Colonic mucosa (tissue), 4 donors: ENCODE data around the gene WT1. TPM values are rescaled to one million over a fixed set of nuclear protein-coding genes. Genes with fewer than 3 reads are reported as not detected.

Experiments used
- DNase-seq: peaks from one replicate; pipeline ENCODE4 v3.0.0-alpha.2; 2020
- H3K27ac ChIP-seq: fragments of 200-600 bp; one replicate; pipeline ENCODE4 v1.8.0; 2021
- H3K27me3 ChIP-seq: fragments of 200-600 bp; one replicate; pipeline ENCODE4 v1.8.0; 2021
- H3K36me3 ChIP-seq: fragments of 200-600 bp; one replicate; pipeline ENCODE4 v1.8.0; 2021
- H3K4me1 ChIP-seq: fragments of 200-600 bp; one replicate; pipeline ENCODE4 v1.8.0; 2021; ENCODE audit warnings: mild to moderate bottlenecking
- H3K4me3 ChIP-seq: fragments of 200-600 bp; one replicate; pipeline ENCODE4 v1.8.0; 2021
- H3K9ac ChIP-seq, 2 donors: one replicate each; pipeline ENCODE4 v1.7.0; 2013; ENCODE audit warnings: control low read depth in 2 of 2, low read depth in 2 of 2, low read length in 2 of 2
- H3K9me3 ChIP-seq: fragments of 200-600 bp; one replicate; pipeline ENCODE4 v1.8.0; 2021
- CTCF ChIP-seq: fragments of 200-600 bp; IDR thresholded peaks from one replicate; pipeline ENCODE4 v1.8.0; 2022; ENCODE audit warnings: antibody characterized with exemption, mild to moderate bottlenecking
- intact Hi-C: fragments of 100-400 bp; cut with DNase I; formaldehyde crosslinking; loops from one replicate; pipeline ENCODE4 v1.14.1; 2022
- total RNA-seq, 2 donors: library from RNA; stranded (reverse); fragmentation: NEBNext Ultra II Directional in 1 of 2; extraction: Animal tissue kit (Norgen Biotek cat#: 25700) in 1 of 2; gene quantifications; one replicate each; pipeline ENCODE4 v1.2.1, GENCODE V29; 2021
- donor health status: healthy.
- donor health status: DM: no; HTN: no; CAD: no.
- donor health status: DM: no; HTN: no; CAD: no.

Gene WT1
- total RNA-seq, 2 donors from 2014 or later: 0.32 TPM; not detected in 1

GRCh38 chr11:32469791-32470190 lies 34.5 kb upstream of the WT1 start:
- H3K4me1 ChIP-seq: no peaks in the 10 kb centered on the region
- H3K27ac ChIP-seq: no peak overlapping the region
- no peaks in the 10 kb centered on the region for H3K9me3 ChIP-seq
- no peak for TF ChIP-seq CTCF
- DNase-seq: no peak
- no peak overlapping the region for H3K9ac ChIP-seq
- intact Hi-C loops: no loop called here
- no peak overlapping the region for H3K4me3 ChIP-seq
- no peaks in the 10 kb centered on the region for H3K36me3 ChIP-seq
- no peaks in the 10 kb centered on the region for H3K27me3 ChIP-seq

- DNase-seq: no peak
- H3K36me3 ChIP-seq: no peaks in the 10 kb centered on the region
- H3K4me1 ChIP-seq: no peaks in the 10 kb centered on the region
- no peaks in the 10 kb centered on the region for H3K27me3 ChIP-seq
- TF ChIP-seq CTCF: no peak
- H3K4me3 ChIP-seq: no peak overlapping the region
- intact Hi-C loops: no loop called here
- H3K27ac ChIP-seq: no peak overlapping the region
- H3K9ac ChIP-seq: no peak overlapping the region
- H3K9me3 ChIP-seq: no peaks in the 10 kb centered on the region
Observed at GRCh38 chr11:32466279-32466915, 31.1 kb upstream of the WT1 start.

- no peak overlapping the region for H3K27ac ChIP-seq
- H3K4me1 ChIP-seq: no peaks in the 10 kb centered on the region
- H3K9ac ChIP-seq: no peak overlapping the region
- intact Hi-C loops: no loop called here
- no peaks in the 10 kb centered on the region for H3K27me3 ChIP-seq
- no peaks in the 10 kb centered on the region for H3K36me3 ChIP-seq
- no peak overlapping the region for H3K4me3 ChIP-seq
- no peak for TF ChIP-seq CTCF
- H3K9me3 ChIP-seq: no peaks in the 10 kb centered on the region
- DNase-seq: no peak
Observed at GRCh38 chr11:32464078-32464477, 28.7 kb upstream of the WT1 start.

GRCh38 chr11:32462011-32462690 lies 26.8 kb upstream of the WT1 start:
- no peak for DNase-seq
- intact Hi-C loops: no loop called here
- Histone ChIP-seq H3K27me3 (no peaks in the 10 kb centered on the region), H3K9ac (no peak overlapping the region), H3K4me1 (no peaks in the 10 kb centered on the region), H3K4me3 (no peak overlapping the region), H3K36me3 (no peaks in the 10 kb centered on the region), H3K27ac (no peak overlapping the region), H3K9me3 (no peaks in the 10 kb centered on the region)
- TF ChIP-seq CTCF: no peak

GRCh38 chr11:32456864-32457263 lies 21.5 kb upstream of the WT1 start:
- no peak for DNase-seq
- H3K9me3 ChIP-seq: no peaks in the 10 kb centered on the region
- no peak for TF ChIP-seq CTCF
- no peaks in the 10 kb centered on the region for H3K27me3 ChIP-seq
- H3K36me3 ChIP-seq: no peaks in the 10 kb centered on the region
- H3K9ac ChIP-seq: no peak overlapping the region
- no peak overlapping the region for H3K4me3 ChIP-seq
- intact Hi-C loops: no loop called here
- H3K27ac ChIP-seq: no peak overlapping the region
- no peaks in the 10 kb centered on the region for H3K4me1 ChIP-seq
